Kidney (tissue), 14 donors: ENCODE results near the gene OSM. TPM values are rescaled to one million over a fixed set of nuclear protein-coding genes. Genes with fewer than 3 reads are reported as not detected.

ENCODE experiments used
- DNase-seq, 5 donors: peaks; one replicate each; pipeline ENCODE4 v3.0.0-alpha.2; 2013 to 2020
- FAIRE-seq: peaks from 2 replicates; lab custom pipeline; 2012; peaks lifted over from hg19 to GRCh38; lab: Jason Lieb, UNC
- H3K27ac ChIP-seq, 2 donors: one replicate each; pipeline ENCODE4 v1.7.0; 2013; ENCODE audit warnings: low read depth in 2 of 2, low read length in 2 of 2, inconsistent platforms in 1 of 2
- H3K27me3 ChIP-seq: one replicate; pipeline ENCODE4 v1.7.1; 2013; ENCODE audit warnings: low read length, inconsistent platforms; ENCODE audit not compliant: control insufficient read depth, insufficient read depth
- H3K36me3 ChIP-seq, 3 donors: one replicate each; pipeline versions ENCODE4 v1.7.0 to v1.7.1; 2013; ENCODE audit warnings: low read length in 3 of 3, control low read depth in 1 of 3, inconsistent platforms in 1 of 3; ENCODE audit not compliant: insufficient read depth in 3 of 3, control insufficient read depth in 2 of 3
- H3K4me1 ChIP-seq, 3 donors: one replicate each; pipeline versions ENCODE4 v1.7.0 to v1.7.1; 2013; ENCODE audit warnings: low read length in 3 of 3, inconsistent platforms in 1 of 3, low read depth in 1 of 3; ENCODE audit not compliant: control insufficient read depth in 2 of 3, insufficient read depth in 2 of 3
- H3K4me3 ChIP-seq, 3 donors: one replicate each; pipeline versions ENCODE4 v1.7.0 to v1.8.1; 2013; ENCODE audit warnings: low read length in 3 of 3, control low read depth in 1 of 3, inconsistent platforms in 1 of 3
- H3K9ac ChIP-seq, 3 donors: one replicate each; pipeline versions ENCODE4 v1.7.0 to v1.7.1; 2013; ENCODE audit warnings: low read length in 3 of 3, control low read depth in 1 of 3, inconsistent platforms in 1 of 3
- H3K9me3 ChIP-seq, 3 donors: one replicate each; pipeline versions ENCODE4 v1.7.0 to v1.7.1; 2013; ENCODE audit warnings: low read length in 3 of 3, control low read depth in 1 of 3, inconsistent platforms in 1 of 3; ENCODE audit not compliant: control insufficient read depth in 2 of 3, insufficient read depth in 1 of 3
- CTCF ChIP-seq: IDR thresholded peaks from 3 replicates; pipeline ENCODE4 v1.5.1; 2012; ENCODE audit warnings: mild to moderate bottlenecking, moderate library complexity, borderline replicate concordance; ENCODE audit not compliant: insufficient read depth; ENCODE audit errors: extremely low read depth
- intact Hi-C: fragments of 100-400 bp; cut with DNase I; formaldehyde crosslinking; loops from one replicate; pipeline ENCODE4 v1.11.1; 2022
- polyA plus RNA-seq: library from polyadenylated mRNA; stranded (reverse); fragments of 350-450 nt; fragmentation: Illumina TruSeq; extraction: RNeasy Lipid Tissue Mini Kit (QIAGEN cat#74804); gene quantifications from one replicate; pipeline ENCODE4 v1.2.3, GENCODE V29; 2014; ENCODE audit warnings: low read depth, low replicate concordance; ENCODE audit not compliant: insufficient read depth
- total RNA-seq: library from RNA; stranded (reverse); fragmentation: NEBNext Ultra II Directional; extraction: Animal tissue kit (Norgen Biotek cat#: 25700); gene quantifications from one replicate; pipeline ENCODE4 v1.2.1, GENCODE V29; 2021
- donor health status: control.
- donor health status: control.
- donor health status: control.
- donor health status: control.
- donor health status: control.
- donor health status: DM: yes; HTN: yes; CAD: no.
- donor health status: Normal renal cell carcinoma (clear cell type).

OSM gene
- total and polyA plus RNA-seq, 2 donors from 2014 or later = 0.56 to 1.2 TPM

DNA sequence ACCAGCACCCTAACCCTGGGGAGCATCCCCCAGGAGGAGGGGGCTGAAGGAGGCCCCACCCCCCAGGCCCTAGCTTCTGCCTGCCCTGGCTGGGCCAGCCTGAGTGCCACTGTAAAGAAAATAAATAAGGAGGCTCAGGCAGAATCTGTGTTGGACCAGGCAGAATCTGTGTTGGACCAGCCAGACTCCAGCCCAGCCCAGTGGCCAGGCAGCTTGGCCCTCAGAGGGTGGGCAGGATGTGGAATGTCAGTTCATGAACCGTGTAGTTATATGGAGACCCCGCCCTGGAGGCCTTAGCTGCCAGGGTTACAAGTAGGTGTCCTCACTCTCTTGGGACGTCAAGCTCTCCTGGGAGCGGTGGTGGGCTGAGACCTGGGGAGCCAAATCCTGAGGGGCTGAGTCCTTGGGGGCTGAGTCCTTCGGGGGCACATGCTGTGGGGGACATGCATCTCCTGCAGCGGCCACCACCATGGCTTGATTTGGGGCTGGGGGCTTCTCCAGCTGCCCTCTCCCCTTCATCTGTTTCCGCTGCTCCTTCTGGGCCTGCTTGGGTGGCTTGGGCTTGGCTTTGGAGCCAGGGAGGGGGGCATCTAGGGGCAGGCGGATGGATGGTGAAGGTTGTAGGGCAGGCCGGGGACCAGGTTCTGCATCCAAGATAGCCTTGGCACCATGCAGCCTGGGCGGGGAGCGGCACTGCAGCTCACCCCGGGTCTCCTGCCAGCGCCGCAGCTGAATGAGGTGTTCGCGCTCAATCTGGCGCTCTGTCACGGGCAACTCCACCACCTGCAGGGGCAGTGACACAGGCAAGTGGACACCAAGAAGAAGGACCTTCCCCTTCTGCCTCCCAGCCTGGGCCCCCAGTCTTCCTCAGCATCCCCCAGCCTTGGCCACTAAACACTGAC is 25.7 kb upstream of the OSM start:
- intact Hi-C loops = no loop called here
- FAIRE-seq = no peak
- peaks cover 0 to 31% (median 25%) of the 10 kb centered on the region in 3 donors for H3K4me1 ChIP-seq

GRCh38 chr22:30291058-30291892 is 24.6 kb upstream of the OSM start:
- Histone ChIP-seq H3K4me3 (no peak overlapping the region), H3K4me1 (peaks cover 0 to 33% (median 31%) of the 10 kb centered on the region in 3 donors), H3K27me3 (no peaks in the 10 kb centered on the region), H3K9me3 (no peaks in the 10 kb centered on the region), H3K9ac (peak overlapping the region in 1 of 3 donors; percentile 68), H3K36me3 (peaks cover 0 to 36% (median 14%) of the 10 kb centered on the region in 3 donors), H3K27ac (peak overlapping the region; percentile 91 to 93)
- no peak for TF ChIP-seq CTCF
- no peak for FAIRE-seq
- intact Hi-C loops = no loop called here
- peak; percentile 35 to 96 (median 76) for DNase-seq

More for the DNA sequence above, 25.7 kb upstream of the OSM start:
- Histone ChIP-seq H3K9ac (peak overlapping the region in 1 of 3 donors; percentile 52), H3K27ac (peak overlapping the region; percentile 91 to 93), H3K36me3 (peaks cover 0 to 44% (median 19%) of the 10 kb centered on the region in 3 donors), H3K27me3 (no peaks in the 10 kb centered on the region), H3K9me3 (no peaks in the 10 kb centered on the region), H3K4me3 (no peak overlapping the region)
- no peak for TF ChIP-seq CTCF
- no peak for DNase-seq

DNA sequence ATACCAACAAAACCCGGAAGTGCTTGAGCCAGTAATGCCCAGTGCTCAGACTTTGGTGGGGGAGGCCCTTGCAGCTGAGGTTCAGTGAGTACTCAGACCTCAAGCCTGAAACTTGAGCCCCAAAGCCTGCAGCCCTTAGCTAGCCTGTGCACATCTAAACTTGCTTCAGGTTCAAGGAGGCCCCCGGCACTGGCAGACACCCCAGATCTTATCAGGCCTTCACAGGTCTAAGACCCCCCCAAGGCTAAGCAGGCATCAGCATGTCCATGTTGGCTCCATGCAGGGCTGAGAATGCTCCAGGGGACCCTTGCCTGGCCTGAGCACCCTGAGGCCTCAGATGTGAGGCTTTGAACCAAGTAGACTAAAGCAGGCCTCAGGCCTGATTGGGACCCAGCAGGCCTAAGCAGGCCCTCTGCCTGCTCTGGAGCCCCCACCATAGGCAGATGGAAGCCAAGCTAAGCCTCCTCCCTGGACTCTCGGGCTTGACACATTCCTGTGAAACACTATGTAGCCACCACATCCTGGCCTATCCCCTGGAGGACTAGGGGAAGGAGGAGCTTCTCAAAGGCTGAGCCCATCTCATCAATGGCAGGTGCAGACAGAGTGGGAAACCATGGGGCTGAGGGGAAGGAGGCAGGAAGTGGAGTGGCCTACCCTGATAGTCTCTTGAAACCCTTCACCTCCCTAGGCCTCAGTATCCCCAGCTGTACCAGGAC is 23.8 kb upstream of the OSM start:
- Histone ChIP-seq H3K9ac (peak overlapping the region in 2 of 3 donors; percentile 18 to 68), H3K4me1 (peaks cover 0 to 33% (median 31%) of the 10 kb centered on the region in 3 donors), H3K27ac (peak overlapping the region; percentile 91 to 93), H3K27me3 (no peaks in the 10 kb centered on the region), H3K9me3 (no peaks in the 10 kb centered on the region), H3K4me3 (peak overlapping the region in 1 of 3 donors; percentile 63), H3K36me3 (peaks cover 0 to 34% (median 14%) of the 10 kb centered on the region in 3 donors)
- TF ChIP-seq CTCF = no peak
- no peak for FAIRE-seq
- DNase-seq = peak in 3 of 5 donors; percentile 38 to 78 (median 50)
- intact Hi-C loops = no loop called here
